Measurements from ENCODE around the gene STK11.

STK11 gene

GRCh38 chr19:1264801-1265614 lies 59.4 kb downstream of the STK11 start:
- POLR2A ChIA-PET: interaction anchor here (0.6 to 6.9 kb wide), 4 partner anchors 8 to 22 kb away, joined by 3 to 375 read pairs (median 10); partner anchors contain the start of genes ATP5F1D and CBARP
- CTCF ChIA-PET: interaction anchor here (1.3 to 7.3 kb wide), 4 partner anchors 10 to 24 kb away, joined by 3 to 149 read pairs (median 15); partner anchors contain the start of genes ATP5F1D and FAM174C
- no peak for TF ChIP-seq ELF4 (IDR thresholded peaks at IDR 0.05)
- no peak for TF ChIP-seq TARDBP (IDR thresholded peaks at IDR 0.05)
- no peak for TF ChIP-seq BHLHE40 (IDR thresholded peaks at IDR 0.05; ENCODE audit: borderline replicate concordance)
- TF ChIP-seq, protein P1, sequence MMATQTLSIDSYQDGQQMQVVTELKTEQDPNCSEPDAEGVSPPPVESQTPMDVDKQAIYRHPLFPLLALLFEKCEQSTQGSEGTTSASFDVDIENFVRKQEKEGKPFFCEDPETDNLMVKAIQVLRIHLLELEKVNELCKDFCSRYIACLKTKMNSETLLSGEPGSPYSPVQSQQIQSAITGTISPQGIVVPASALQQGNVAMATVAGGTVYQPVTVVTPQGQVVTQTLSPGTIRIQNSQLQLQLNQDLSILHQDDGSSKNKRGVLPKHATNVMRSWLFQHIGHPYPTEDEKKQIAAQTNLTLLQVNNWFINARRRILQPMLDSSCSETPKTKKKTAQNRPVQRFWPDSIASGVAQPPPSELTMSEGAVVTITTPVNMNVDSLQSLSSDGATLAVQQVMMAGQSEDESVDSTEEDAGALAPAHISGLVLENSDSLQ (IDR thresholded peaks at IDR 0.05): no peak
- TF ChIP-seq SP1 (IDR thresholded peaks at IDR 0.05): no peak
- no peak for TF ChIP-seq LEF1 (IDR thresholded peaks at IDR 0.05; ENCODE audit: borderline replicate concordance)
- no peak for TF ChIP-seq FOXA1 (IDR thresholded peaks at IDR 0.05)
- TF ChIP-seq SUZ12 (IDR thresholded peaks at IDR 0.05): no peak
- TF ChIP-seq NFRKB (IDR thresholded peaks at IDR 0.05): no peak
- no peak for TF ChIP-seq L3MBTL2 (conservative IDR thresholded peaks at IDR 0.05)
- no peak for TF ChIP-seq CTBP1 (IDR thresholded peaks at IDR 0.05; ENCODE audit: borderline replicate concordance)
- TF ChIP-seq ARNT (IDR thresholded peaks at IDR 0.05): no peak
- TF ChIP-seq HDGF (IDR thresholded peaks at IDR 0.05; ENCODE audit: borderline replicate concordance): no peak
- no peak for TF ChIP-seq ZNF384 (IDR thresholded peaks at IDR 0.05)
- no peak for TF ChIP-seq FOXM1 (IDR thresholded peaks at IDR 0.05; ENCODE audit: borderline replicate concordance)
- TF ChIP-seq FOXK2 (IDR thresholded peaks at IDR 0.05): no peak
- DNase-seq (ENCODE audit: extremely low spot score): no peak

DNA sequence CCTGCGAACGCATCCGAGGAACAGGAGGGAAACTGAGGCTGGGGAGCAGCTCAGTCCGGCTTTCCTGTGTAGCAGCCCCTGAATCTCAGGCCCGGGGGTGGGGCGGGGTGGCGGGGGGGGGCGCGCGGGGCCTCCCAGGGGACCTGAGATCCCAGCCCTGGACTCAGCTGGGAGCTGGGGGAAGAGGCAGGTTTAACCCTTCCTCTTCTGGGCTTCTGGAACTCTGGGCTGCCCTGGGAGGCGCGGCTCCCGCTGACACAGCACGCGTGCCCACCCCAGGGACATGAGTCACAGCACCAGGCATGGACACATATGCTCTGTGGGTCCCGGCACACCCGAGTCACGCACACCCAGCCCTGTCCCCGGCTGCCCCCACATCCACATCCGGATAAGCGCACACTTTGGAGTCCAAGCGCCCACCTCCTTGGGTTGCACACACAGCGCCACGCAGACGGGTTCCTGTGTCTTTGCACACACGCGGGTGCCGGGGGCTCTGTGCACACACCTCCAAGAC lies 60.1 kb downstream of the STK11 start:
- CTCF ChIA-PET: interaction anchor here (1.3 to 7.3 kb wide), 4 partner anchors 10 to 24 kb away, joined by 3 to 149 read pairs (median 15); partner anchors contain the start of genes ATP5F1D and FAM174C
- no peak for TF ChIP-seq NFRKB (IDR thresholded peaks at IDR 0.05)
- TF ChIP-seq HDGF (IDR thresholded peaks at IDR 0.05; ENCODE audit: borderline replicate concordance): peak; percentile 58; the same call in 1 of the 2 replicates
- no peak for TF ChIP-seq TARDBP (IDR thresholded peaks at IDR 0.05)
- TF ChIP-seq ARNT (IDR thresholded peaks at IDR 0.05): no peak
- no peak for TF ChIP-seq FOXM1 (IDR thresholded peaks at IDR 0.05; ENCODE audit: borderline replicate concordance)
- no peak for TF ChIP-seq SP1 (IDR thresholded peaks at IDR 0.05)
- no peak for TF ChIP-seq SUZ12 (IDR thresholded peaks at IDR 0.05)
- no peak for TF ChIP-seq FOXK2 (IDR thresholded peaks at IDR 0.05)
- TF ChIP-seq, protein P1 (IDR thresholded peaks at IDR 0.05): no peak
- no peak for DNase-seq (ENCODE audit: extremely low spot score)
- POLR2A ChIA-PET: interaction anchor here (0.6 to 6.9 kb wide), 5 partner anchors 8 to 23 kb away, joined by 3 to 375 read pairs (median 5); partner anchors contain the start of genes ATP5F1D and CBARP

- peak; percentile 66 for DNase-seq (ENCODE audit: extremely low spot score)
- ChIA-PET CTCF (interaction anchor here (0.6 to 7.3 kb wide), 9 partner anchors 9 to 67 kb away, joined by 3 to 149 read pairs (median 5); partner anchors contain the start of genes ATP5F1D and FAM174C), POLR2A (interaction anchor here (0.6 to 6.9 kb wide), 7 partner anchors 9 to 24 kb away, joined by 3 to 375 read pairs (median 5); partner anchors contain the start of genes ATP5F1D, CBARP and FAM174C)
These were observed 60.7 kb downstream of the STK11 start for GRCh38 chr19:1266129-1266915.

DNA sequence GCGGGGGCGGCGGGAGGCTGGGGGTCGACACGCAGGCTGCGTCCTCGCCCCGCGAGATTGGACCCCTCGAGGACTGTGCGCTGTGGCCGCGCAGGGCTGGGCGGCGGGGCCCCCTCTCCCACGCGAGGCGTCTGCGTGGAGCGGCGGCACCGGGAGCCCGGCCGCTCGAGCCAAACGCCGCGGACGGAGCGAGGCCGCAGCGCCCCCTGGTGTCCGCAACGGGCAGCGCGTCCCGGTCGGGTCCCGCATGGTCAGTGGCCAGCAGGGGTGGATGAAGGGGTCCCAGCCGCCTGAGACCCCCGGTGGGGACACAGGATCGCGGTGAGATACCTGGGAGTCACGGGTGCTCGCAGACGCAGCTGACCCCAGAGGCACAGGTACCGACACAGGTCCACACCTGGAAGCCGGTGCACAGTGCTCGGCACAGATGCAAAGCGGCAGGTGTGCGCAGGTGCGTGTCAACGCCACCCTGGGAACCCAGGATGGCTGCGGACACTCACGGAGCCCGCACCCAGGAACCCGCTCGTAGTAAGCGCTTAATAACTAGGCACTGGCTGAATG lies 61.4 kb downstream of the STK11 start:
- TF ChIP-seq TARDBP (IDR thresholded peaks at IDR 0.05) (peak; percentile 71; the same call in 1 of the 2 replicates), SUZ12 (IDR thresholded peaks at IDR 0.05) (no peak), NFRKB (IDR thresholded peaks at IDR 0.05) (no peak), FOXM1 (IDR thresholded peaks at IDR 0.05; ENCODE audit: borderline replicate concordance) (peak; percentile 41; the same call in 1 of the 2 replicates), SP1 (IDR thresholded peaks at IDR 0.05) (no peak)
- CTCF ChIA-PET: interaction anchor here (0.6 to 7.3 kb wide), 8 partner anchors 10 to 66 kb away, joined by 3 to 149 read pairs (median 6); partner anchors contain the start of gene ATP5F1D
- peak; percentile 63 for DNase-seq (ENCODE audit: extremely low spot score)
- POLR2A ChIA-PET: interaction anchor here (1.0 to 6.9 kb wide), 6 partner anchors 8 to 24 kb away, joined by 3 to 375 read pairs (median 6); partner anchors contain the start of genes ATP5F1D, CBARP and FAM174C

More at GRCh38 chr19:1266129-1266915, 60.7 kb downstream of the STK11 start:
- 0 out of 2 replicates have a peak, but pooled peaks have one; percentile 0 for TF ChIP-seq HDGF (IDR thresholded peaks at IDR 0.05; ENCODE audit: borderline replicate concordance)
- TF ChIP-seq TARDBP (IDR thresholded peaks at IDR 0.05): no peak

GRCh38 chr19:1267477-1268225 lies 62.1 kb downstream of the STK11 start:
- DNase-seq (ENCODE audit: extremely low spot score): no peak
- TF ChIP-seq BHLHE40 (IDR thresholded peaks at IDR 0.05; ENCODE audit: borderline replicate concordance) (no peak), ELF4 (IDR thresholded peaks at IDR 0.05) (no peak), FOXM1 (IDR thresholded peaks at IDR 0.05; ENCODE audit: borderline replicate concordance) (0 out of 2 replicates have a peak, but pooled peaks have one; percentile 50), ZNF384 (IDR thresholded peaks at IDR 0.05) (no peak), L3MBTL2 (conservative IDR thresholded peaks at IDR 0.05) (no peak), FOXK2 (IDR thresholded peaks at IDR 0.05) (no peak)
- TF ChIP-seq, protein P1 (IDR thresholded peaks at IDR 0.05): no peak
- ChIA-PET POLR2A (interaction anchor here (1.0 to 6.9 kb wide), 5 partner anchors 12 to 87 kb away, joined by 4 to 375 read pairs (median 8); partner anchors contain the start of genes ATP5F1D and CBARP), CTCF (interaction anchor here (7.3 kb wide), 1 partner anchor 22 kb away, joined by 149 read pairs; no protein-coding TSS in a partner anchor)

Data from HEK293T (cell line).